T1000 (cell line): ENCODE results near the gene ACVR1B.

Source experiments
- DNase-seq: peaks from one replicate; lab custom pipeline; 2025; ENCODE audit warnings: mixed read lengths; lab: John Stamatoyannopoulos, UW

ACVR1B gene

DNA sequence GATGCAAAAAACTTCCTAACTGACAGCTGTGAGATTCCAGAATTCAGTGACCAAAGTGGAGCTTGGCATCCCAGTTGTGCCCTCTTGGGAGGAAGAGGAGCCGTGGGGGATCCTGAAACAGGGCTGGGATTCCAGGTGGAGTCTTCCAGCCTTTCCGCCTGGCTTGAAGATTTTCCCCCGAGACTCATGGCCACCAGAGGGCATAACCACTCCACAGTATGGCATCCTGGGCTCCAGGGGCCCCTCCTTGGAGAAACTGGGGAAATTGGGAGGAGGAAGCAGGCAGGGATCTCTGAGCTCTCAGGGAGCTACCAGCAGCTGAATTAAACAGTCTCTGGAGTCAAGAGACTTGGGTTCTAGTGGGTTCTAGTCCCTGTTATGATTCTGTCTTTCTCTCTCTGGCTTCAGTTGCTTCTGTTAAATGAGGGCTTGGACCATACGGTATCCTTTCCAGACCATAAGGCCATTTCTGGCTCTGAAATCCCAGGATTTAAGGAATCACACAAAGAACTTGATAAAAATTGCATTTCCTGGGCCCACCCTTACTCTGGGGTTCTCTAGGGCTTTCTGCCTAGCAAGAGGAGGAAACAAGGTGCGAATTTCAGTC, 52.6 kb downstream of the ACVR1B start:
- no peak for DNase-seq

DNA sequence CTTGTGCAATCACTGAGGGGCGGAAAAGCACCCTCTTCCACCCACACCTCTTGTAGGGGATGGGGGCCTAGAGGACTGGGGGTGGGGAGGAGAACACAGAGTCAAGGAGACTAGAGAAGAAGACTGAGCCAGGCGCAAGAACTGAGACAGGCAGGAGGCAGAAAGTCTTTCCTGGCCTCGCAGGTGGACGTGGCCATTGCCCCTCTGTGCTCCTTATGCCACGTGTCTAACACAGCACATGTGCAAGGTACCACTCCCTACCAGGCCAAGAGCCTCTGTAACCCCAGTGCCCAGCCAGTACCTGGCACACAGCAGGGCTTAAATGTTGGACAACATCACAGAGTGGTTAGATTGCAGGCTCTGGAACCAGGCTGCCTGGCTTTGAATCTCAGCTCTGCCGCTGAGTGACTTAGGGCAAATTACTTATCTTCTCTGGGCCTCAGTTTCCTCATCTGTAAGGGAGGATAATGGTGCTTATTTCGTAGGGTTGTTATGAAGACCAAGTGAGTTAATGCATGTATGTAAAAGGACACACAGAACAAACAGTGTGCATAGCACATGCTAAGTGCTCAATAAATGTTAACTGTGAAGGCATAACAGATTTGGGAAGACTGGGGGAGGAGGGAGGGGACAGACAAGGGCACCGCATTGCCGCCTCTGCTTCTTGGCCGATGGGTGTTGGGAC, 53.9 kb downstream of the ACVR1B start:
- no peak for DNase-seq

DNA sequence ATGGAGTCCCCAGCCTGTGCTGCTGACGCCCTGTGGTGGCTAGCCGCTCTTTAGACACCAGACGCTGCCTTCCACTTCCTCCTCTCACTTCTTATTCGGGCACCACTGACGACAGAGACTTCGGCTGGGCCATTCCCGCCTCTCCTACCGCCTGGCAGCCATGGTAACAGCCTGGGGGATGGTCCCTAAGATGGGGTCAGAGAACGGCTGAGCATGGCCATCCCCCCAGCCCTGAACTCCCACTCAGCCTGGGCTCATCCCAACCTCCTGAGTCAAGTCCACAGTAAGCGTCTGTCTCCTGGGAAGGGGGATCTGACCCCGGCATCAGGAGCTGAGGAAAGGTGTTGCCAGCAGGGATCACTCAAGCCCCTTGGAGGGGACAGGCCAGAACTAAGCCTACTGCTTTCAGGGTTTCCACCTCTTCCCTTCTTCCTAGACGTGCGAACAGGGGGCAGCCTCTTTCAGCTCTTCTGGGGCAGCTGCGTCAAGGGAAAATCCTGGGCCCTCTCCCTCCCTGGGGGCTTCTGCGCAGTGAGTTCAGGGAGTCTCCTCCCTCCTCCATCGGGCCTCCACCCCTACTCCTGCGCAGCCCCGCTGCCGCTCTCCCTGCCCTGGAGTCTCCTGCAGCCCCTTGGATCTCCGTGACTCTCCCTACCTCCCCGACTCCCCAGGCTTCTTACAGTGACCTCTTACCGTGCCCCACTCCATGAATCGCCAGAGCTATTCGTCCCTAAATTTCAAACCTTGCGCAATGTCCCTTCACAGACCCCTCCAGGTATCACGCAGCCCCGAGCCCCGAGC, 54.6 kb downstream of the ACVR1B start:
- DNase-seq, result no peak

DNA sequence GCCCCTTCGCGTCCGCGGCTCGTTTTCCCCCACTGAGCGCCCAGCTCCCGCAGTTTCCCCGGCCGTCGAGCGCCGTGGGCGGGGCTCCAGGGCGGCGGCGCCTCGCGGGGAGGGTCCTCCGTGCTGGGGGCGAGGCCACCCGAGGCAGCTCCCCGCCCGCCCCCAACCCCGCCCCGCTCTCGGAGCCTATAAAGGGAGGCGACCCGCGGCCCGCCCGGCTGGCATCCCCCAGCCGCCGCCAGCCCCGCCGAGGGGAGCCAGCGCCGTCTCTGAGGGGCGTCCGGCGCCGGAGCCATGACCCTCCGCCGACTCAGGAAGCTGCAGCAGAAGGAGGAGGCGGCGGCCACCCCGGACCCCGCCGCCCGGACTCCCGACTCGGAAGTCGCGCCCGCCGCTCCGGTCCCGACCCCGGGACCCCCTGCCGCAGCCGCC, 55.2 kb downstream of the ACVR1B start, which contains the start of gene TAMALIN:
TAMALIN (plus strand) TSS at position 221 of the 432 bp plus-strand sequence; CDS start at position 295, 74 bp downstream.
- no peak for DNase-seq

DNA sequence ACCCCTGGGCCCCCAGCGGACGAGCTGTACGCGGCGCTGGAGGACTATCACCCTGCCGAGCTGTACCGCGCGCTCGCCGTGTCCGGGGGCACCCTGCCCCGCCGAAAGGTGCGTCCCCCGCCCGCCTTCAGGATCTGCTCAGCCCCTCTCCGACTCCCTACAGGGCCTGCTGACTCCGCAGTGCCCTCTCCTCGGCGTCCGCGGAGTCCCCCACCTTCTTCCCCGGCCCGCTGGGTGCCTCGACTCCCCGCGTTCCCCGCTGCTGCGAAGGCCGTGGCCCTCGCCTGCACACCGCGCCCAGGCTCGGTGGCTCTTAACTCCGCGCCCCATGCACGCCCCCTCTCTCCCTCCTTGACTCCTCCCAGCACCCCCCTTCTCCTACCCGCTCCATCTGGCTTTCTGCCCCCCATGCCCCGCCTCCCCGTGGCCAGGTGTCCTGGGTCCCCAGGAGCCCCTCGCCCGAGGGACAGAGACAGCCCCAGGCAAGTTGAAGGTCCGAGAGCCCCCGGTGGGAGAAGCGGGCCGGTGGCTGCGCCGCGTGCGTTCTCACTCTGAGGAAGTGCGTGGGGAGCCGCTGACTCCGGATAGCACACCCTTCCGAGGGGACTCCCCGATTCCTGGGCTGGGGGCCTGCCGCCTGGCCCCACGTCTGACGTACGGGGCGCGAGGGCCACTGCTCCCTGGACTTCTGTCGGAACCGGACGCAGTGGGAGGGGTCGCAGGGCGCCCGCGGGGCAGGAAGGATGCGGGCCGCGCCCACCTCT, 55.8 kb downstream of the ACVR1B start:
- DNase-seq, result no peak

DNA sequence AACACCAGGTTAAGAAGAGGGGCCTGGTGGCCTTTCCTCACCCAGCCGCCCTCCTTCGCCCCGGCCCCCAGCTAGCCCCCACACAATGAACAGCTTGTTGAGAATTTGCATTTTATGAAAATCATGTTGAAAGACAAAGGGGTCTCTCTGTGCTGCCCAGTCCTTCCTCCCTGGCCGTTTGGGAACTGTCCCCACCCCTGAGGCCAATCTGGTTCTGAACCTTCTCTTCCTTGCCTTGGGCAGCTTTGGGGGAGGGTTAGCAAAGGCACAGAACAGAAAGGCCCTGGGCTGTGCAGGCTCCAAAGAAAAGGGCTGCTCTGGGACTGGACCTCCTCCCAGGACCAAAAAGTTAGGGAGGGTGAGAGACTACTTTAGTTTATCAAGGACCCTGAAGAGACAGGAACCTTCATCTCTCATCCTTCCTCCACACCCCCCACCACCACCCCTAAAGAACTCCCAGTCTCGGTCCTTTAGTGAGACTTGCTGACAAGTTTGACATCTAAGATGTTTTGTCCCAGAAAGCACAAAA, 56.5 kb downstream of the ACVR1B start:
- no peak for DNase-seq

DNA sequence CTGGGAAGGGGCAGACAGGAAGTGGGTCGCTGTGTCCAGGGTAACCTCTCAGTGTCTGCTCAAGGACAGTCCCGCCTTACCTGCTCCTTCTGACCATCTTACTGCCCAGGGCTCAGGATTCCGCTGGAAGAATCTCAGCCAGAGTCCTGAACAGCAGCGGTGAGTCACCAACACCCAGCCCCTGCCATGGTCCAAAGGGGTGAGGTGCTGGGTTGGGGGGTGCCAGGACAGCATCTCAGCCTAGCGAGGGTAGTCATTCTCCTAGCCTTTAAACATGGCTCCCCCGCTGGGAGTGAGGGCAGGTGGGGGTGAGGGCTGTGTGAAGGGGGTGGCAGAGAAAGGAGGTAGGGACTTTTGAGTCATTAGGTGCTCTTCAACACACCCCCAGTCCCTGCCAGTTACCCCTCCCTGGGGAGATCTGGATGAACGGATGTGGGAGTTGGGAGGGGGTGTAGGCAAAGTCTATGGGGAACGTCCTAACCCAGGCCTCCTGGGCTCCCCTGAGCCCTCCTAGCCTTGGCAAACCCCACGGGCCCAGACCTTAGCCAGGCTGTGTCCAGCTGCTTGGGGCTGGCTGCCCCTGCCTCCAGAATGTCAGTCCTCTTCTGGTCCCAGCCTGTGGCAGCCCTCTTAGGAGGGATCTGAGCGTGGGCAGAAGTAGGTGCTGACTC, 57.7 kb downstream of the ACVR1B start:
- DNase-seq, result no peak

GRCh38 chr12:52010152-52010622, 58.7 kb downstream of the ACVR1B start:
- no peak for DNase-seq

DNA sequence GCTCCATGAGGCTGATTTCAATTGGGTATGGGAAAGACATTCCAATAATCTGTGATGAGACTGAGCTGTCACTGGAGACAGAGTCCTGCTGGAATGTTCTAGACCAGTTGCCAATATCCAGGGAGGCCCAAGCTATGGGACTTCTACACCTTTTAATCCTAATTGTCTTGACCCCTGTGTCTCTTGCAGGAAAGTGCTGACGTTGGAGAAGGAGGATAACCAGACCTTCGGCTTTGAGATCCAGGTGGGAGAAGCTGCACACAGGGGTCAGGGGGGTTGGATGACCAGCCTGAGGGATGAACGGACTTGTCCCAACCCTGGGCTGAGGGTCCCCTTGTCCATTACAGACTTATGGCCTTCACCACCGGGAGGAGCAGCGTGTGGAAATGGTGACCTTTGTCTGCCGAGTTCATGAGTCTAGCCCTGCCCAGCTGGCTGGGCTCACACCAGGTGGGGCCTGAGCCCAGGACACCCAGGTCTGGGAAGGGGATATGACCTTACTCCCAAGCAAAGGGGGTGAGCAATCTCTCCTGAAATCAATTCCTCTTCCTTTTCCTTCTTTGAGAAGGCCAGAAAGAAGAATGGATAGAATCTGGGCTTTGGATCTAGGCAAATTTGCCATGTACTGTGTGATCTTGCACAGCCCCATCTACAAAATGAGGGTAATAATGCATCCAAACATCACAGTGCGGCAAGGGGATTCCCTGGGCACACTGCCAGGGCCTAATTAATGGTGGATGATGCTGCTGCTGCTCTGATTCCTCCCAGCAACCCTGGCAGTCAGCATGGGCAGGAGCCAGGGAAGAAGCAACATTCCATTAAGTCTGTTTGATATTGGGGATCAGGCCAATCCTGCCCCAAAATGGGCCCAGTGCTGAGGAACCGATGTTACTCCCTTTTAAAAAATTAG, 59.4 kb downstream of the ACVR1B start:
- no peak for DNase-seq

DNA sequence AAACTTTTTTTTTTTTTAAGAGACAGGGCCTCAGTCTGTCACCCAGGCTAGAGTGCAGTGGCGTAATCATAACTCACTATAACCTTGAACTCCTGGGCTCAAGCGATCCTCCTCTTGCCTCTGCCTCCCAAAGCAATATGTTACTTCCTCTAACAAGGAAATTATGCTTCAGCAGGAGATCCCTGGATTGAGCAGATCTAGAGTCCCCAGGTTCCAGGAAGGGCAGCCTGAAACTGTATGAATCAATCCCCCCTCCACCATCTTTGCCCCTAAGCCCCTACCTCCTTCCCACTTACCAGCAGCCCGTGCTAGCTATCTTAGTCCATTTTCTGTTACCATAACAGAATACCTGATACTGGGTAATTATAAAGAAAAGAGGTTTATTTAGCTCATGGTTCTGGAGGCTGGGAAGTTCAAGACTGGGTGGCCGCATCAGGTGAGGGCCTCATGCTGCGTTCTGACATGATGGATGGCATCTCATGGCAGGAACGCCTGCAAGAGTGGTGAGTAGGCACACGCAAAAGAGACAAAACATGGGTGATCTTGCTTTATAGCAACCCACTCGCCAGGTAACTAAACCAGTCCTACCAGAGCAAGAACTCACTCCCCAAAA, 60.2 kb downstream of the ACVR1B start:
- no peak for DNase-seq

DNA sequence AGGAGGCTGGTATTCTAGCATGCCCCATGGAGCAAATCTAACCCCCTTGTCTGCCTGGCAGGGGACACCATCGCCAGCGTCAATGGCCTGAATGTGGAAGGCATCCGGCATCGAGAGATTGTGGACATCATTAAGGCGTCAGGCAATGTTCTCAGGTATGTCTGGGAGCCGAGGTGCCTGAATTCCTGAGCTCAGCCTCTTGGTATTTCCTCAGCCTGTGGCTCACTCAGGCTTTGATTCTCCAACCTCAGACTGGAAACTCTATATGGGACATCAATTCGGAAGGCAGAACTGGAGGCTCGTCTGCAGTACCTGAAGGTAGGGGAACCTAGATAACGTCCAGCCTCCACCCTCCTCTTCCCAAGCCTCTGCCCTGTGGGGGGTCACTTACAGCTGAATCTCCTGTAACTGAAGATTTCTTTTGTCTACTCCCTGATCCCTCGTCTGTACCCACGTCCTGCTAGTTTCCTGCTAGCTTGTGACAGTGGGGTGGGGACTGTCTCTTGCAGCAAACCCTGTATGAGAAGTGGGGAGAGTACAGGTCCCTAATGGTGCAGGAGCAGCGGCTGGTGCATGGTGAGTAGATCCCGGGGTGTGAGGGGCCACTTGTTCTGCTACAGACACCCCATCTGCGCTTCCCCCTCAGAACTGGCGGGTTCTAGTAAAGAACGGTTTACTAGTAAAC, 62.3 kb downstream of the ACVR1B start:
- no peak for DNase-seq

- DNase-seq, result no peak
These were observed 63.4 kb downstream of the ACVR1B start for GRCh38 chr12:52014567-52015530.

- DNase-seq, result no peak
These were observed 64.1 kb downstream of the ACVR1B start for GRCh38 chr12:52015532-52016041.

DNA sequence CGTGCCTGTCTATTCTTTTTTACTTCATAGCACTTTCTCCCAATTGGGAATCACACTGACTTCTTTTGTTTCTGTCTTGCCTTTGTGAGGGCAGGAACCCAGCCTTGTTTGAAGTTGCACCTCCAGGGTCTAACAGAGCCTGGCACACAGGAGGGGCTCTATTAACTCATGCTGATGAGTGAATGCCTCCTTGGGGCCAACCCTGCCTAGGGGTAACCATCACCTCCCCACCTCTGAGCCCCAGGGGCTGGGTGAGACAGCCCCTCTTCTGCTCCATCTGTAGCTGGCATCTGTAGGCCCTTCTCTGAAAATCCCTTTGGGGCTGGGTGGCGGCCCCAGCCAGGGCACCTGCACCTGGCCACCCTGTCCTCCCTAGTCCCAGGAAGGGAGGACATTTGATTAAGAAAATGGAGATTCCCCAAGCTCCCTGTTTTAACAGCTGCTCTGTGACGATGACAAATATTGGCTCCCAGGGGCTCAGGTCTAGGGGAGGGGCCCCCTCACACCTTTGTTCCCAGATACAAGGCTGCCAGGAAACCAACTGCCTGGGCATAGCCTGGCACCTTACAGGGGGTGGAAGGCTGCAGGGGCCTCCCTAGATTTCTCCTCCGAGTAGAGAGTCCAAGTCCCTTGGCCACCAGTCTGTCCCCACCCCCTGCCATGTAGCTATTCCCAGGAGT, 67.1 kb downstream of the ACVR1B start:
- DNase-seq, result no peak

DNA sequence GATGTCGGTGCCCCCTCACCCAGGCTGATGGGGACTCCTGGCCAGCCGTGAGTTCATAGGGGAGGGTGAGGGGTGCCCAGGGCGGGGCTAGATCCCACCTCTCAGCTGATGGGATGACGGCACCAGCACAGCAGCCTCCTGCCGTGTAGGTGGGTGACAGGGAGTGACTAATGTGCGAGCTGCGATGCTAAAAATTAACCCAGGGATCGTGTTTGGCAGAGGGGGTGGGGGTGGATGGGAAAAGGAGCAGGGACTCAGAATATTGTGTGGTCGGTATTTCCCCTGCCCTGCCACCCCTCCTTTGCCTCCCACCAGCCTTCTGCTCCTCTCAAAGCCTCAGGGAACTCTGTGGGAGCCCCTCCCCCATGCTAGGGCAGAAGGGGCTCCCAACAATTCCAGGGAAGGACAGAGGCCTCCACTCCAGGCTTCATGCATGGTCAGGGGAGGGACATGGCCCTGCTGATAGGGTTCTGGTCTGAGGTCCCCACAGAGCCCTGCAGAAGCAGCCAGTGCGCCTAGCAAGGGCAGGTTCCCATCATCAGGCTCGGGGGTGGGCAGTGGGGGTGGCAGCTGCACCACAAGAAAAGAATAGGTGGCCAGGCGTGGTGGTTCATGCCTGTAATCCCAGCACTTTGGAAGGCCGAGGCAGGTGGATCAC, 67.7 kb downstream of the ACVR1B start:
- no peak for DNase-seq

GRCh38 chr12:52020539-52021336, 69.2 kb downstream of the ACVR1B start:
- DNase-seq, result peak; percentile 93
